IPS-18c (cell line): Measurements from ENCODE around the gene COQ8A.

ENCODE experiments used
- H3K4me3 ChIP-seq: 2 replicates; pipeline ENCODE4 v1.7.0; 2013; ENCODE audit warnings: low read depth, mild to moderate bottlenecking, low read length, moderate library complexity; ENCODE audit not compliant: insufficient read depth
- H3K9me3 ChIP-seq: one replicate; pipeline ENCODE4 v1.6.1; 2013; ENCODE audit warnings: mild to moderate bottlenecking, low read length, moderate library complexity; ENCODE audit not compliant: control insufficient read depth, insufficient read depth

COQ8A gene

GRCh38 chr1:227003165-227003564, 63.1 kb downstream of the COQ8A start:
- H3K4me3 ChIP-seq: no peak overlapping the region
- H3K9me3 ChIP-seq: no peaks in the 10 kb centered on the region

DNA sequence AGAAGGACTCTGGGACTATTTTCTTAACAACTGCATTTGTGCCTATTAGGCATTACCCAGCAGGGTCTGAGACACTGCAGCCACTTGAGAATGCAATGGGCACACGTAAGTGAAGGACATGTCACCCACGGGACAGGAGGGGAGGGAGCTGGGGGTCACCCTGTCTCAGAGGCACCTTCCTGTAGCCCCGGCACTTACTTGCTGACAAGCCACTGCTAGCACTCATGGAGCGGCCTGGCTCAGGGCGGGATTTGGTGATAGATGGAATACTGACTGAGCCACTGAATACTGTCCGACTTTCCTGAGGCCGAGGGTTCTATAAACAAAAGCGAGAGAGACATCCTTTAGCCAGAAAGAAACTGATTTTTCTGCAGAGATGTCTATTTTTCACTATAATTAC, 64.7 kb downstream of the COQ8A start:
- no peak overlapping the region for H3K4me3 ChIP-seq
- H3K9me3 ChIP-seq: no peaks in the 10 kb centered on the region

- Histone ChIP-seq H3K9me3 (no peaks in the 10 kb centered on the region), H3K4me3 (no peak overlapping the region)
These were observed 66.2 kb downstream of the COQ8A start for GRCh38 chr1:227006226-227006796.

DNA sequence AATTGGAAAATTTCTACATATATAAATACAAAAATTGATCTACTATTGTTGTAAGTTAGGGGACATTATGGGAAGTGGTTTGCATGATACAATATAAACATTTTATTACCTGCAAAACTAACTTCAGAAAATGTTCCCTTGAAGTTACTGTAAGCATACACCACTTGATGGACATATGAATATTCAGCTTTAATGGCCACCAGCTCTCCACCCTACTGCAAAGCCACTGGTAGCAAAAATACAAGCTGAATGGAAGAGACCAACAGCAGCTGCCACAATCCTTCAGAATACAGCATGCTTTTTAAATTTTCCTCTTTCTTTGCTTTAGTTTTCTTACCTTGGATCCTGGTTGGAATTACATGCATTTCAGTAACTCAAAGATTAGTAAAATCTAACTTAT, 69.8 kb downstream of the COQ8A start:
- Histone ChIP-seq H3K9me3 (no peaks in the 10 kb centered on the region), H3K4me3 (no peak overlapping the region)

DNA sequence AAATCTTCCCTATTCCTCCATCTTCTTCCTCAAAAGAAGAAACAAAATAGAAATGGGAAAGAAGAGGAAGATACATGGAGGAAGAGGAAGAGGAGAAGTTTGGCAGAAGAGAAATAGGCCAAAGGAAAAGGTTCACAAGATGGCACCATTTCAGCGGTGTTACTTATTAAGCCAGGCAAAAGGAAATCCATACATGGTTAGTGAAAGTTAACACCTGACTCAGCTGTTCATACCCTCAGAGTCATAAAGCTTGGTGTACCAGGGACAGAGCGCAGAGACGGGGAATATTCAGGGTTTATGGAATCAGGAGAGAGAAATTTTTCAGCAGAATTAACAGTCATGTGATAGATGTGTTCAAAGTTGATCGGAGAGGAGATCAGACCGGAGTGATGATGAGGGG, 70.6 kb downstream of the COQ8A start:
- no peaks in the 10 kb centered on the region for H3K9me3 ChIP-seq
- H3K4me3 ChIP-seq: no peak overlapping the region

- no peaks in the 10 kb centered on the region for H3K9me3 ChIP-seq
- H3K4me3 ChIP-seq: no peak overlapping the region
These were observed 76.9 kb downstream of the COQ8A start for GRCh38 chr1:227016990-227017389.

DNA sequence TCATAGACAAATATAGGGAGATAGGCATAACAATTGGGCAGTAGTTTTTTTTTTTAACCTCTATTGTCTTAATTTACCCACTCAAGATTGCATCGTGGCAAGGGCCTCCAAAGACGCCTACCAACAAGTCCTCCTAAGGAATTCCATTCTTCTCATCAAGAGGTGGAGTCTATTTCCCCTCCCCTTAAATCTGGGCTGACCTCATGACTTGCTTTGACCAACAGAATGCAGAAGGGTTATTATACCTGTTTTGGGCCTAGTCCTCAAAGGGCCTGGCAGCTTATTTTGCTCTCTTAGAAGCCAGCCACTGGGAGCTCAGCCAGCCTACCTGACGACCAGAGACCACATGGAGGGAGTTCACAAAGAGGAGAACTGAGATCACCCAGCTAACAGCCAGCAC, 92.3 kb downstream of the COQ8A start:
- Histone ChIP-seq H3K9me3 (no peaks in the 10 kb centered on the region), H3K4me3 (no peak overlapping the region)

DNA sequence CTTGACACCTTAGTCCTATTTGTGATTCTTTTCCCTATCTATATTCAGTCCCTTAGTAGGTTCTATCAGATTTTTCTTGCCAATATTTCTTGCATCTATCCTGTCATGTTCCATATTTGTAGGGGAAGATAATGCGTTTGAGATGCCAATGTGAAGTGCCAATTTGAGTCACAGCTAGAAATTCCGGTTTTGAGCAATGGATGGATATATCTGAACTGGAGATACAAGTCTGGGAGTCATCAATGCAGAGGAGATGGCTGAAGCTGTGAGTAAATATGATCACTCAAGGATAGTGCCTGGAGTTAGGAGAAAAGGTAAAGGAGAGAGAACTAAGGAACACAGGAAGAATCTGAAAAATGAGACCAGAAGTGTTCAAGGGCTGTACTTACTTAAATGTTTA, 93.8 kb downstream of the COQ8A start:
- Histone ChIP-seq H3K4me3 (no peak overlapping the region), H3K9me3 (no peaks in the 10 kb centered on the region)

- H3K4me3 ChIP-seq: no peak overlapping the region
- no peaks in the 10 kb centered on the region for H3K9me3 ChIP-seq
These were observed 95.2 kb downstream of the COQ8A start for GRCh38 chr1:227035316-227035715.

DNA sequence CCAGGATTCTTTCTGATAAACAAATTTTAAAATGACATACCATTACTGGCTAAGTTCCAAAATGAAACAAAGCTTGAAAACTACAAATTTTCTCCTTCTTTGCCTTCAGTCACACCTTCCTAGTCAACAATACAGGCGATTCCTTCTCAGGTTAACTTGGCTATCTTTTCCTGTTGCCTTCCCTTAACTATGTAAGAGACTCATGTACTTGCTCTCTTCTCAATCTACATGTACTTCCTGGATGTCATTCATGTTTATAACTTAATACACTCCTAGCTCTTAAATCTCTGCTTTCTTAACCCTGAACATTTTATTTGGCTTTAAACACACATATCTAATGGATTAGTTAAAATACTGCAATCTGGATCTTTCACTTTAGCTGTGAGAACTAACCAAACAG, 97.0 kb downstream of the COQ8A start:
- no peak overlapping the region for H3K4me3 ChIP-seq
- H3K9me3 ChIP-seq: no peaks in the 10 kb centered on the region
